ENCODE data around the gene MYEOV. TPM values are rescaled to one million over a fixed set of nuclear protein-coding genes. Genes with fewer than 3 reads are reported as not detected.

MYEOV gene
- polyA plus RNA-seq (ENCODE audit: insufficient read length), result 0.90 TPM

DNA sequence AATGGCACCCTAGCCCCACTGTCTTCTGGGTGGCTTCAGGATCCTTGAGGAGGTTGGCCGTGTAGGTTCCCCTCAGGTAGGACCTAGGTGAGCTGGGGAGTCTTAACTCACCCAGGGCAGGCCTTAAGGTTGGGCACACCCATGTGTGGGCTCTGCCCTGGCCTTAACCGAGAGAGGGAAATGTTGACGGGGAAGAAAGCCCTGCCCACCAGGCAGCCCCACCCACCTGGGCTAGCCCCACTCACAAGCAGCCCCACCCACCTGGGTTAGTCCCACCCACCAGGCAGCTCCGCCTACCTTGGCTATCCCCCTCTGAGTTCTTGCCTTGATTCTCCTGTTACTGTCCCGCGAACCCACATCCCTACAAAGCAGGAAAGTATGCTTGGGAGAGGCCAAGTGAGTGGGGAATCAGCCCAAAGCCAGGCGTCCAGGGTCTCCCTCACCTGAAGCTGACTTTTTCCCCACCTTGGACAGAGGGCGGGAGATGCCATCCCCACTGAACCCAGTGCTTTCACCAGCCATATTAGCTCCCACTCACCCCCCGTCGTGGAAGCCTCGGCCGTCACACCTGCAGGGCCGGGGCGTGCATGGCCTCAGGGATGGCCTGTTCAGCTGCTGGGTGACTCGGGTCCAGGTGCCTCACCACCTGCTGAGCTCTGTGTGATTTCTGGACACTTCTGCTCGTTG, at the start of gene MYEOV:
TSS of gene MYEOV (plus strand) at position 337 of the 687 bp plus-strand sequence. CDS start 1,200 bp downstream, outside the sequence.
- no peak for DNase-seq (ENCODE audit: low read depth)

DNA sequence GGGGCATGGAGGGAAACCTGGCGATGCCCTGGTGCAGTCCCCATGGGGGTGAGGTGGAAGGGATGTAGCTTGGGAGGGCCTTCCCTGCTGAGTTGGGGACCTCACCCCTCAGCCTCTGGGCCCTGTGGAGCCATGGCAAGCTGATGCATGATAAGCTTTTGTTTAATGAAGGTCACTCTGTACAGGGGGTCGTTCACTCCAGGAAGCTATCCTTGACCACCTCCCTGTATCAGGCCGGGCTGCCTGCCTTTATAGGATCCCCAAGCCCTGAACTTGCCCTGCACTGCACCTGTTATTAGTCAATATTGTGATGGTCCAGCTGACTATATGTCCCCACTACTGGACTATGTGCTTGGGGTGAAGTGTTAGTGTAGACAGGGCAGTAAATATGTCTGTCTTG, 49.7 kb upstream of the MYEOV start:
- DNase-seq (ENCODE audit: low read depth), result no peak

DNA sequence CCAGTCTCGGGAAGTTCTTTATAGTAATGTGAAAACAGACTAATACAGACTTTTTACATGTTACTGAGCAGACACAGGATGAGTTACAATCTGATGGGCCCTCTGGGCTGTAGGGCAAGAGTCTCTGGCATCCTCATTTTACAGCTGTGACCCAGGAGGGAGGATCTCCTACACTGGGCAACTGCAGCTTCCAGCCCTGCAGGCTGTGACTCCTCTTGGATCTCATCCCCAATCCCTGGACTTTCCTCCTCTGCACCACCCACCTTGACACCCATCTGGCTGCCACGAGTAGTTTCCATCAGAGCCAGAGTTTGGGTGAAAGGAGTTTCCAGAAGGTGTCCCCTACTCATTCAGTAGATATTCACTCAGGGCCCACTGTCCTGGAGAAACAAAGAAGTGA, 48.9 kb upstream of the MYEOV start:
- DNase-seq (ENCODE audit: low read depth), result no peak

DNA sequence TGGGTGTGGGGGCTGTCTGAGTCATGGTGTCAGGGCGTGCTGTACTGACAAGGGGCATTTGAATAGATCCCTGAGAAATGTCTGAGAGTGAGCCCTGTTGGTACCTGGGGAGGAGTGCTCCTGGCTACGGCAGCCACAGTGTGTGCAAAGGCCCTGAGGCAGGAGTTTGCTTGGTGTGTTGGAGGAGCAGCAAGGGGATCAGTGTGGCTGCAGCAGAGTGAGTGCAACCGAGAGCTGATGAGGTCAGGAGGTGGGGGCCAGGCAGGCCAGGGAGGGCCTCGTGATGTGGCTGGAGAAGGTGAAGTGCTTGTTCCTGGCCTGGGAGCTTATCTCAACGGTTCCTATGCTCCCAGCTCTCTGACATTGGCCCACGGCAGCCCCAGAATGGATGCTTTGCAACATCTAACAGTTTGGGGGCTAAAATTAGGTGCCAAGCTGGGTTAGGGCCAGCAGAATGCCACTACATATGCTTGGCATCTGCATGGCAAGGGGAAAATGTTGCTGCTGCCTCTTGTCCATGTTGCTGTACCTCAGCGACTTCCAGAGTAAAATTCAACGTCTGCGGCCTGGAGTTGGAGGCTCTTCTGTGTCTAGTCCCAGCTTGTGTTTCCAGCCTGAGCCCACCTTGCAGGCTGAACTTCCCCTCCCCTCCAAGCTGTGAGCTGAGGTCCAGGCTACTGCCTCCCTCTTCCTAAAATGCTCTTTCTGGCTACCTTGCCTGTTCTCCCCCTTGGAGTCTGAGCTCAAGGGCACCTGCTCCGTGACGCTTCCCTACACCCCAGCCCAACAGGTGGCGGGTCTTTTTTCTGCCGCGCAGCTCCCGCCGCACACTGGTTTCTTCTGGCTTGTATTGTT, 48.2 kb upstream of the MYEOV start:
- DNase-seq (ENCODE audit: low read depth), result no peak

DNA sequence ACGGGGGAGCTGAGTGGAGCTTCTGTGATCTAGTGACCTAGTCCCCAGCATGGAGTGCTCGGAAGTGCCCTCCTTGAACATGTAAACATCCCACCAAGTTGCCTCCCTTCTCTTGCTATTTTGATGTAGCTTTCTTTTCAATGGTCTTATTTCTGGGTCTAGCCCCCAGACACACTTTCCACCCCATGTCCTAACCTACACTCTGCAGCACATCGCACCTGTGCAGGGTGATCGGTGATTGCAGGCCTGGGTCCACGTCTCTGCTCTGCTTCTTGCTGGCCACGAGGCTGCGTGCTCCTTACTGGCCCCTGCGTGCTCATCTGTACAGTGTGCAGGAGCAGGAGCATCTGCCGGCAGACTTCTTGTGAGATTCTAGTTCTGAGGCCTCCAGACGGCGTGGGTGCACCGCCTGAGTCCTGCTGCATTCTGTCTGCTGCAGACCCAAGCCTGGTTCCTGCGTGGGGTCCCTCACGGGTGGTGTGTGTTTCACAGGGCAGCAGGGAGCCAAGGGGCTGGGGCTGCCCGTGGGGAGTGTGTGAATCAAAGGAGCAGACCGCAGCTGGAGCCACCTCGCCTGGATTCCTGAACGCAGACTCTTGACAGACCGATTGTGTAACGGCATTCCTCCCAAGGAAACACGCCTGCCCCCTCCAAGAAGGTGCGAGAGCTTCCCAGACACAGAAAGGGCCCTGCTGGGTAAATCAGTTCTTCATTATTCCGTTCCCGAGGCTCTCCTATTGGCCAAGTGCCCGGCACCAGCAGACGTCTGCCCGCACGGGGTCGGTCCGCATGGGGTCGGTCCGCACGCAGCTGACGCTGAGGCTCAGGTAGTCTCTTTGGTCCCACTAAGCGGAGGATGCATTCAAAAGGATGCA, 44.4 kb upstream of the MYEOV start:
- no peak for DNase-seq (ENCODE audit: low read depth)

DNA sequence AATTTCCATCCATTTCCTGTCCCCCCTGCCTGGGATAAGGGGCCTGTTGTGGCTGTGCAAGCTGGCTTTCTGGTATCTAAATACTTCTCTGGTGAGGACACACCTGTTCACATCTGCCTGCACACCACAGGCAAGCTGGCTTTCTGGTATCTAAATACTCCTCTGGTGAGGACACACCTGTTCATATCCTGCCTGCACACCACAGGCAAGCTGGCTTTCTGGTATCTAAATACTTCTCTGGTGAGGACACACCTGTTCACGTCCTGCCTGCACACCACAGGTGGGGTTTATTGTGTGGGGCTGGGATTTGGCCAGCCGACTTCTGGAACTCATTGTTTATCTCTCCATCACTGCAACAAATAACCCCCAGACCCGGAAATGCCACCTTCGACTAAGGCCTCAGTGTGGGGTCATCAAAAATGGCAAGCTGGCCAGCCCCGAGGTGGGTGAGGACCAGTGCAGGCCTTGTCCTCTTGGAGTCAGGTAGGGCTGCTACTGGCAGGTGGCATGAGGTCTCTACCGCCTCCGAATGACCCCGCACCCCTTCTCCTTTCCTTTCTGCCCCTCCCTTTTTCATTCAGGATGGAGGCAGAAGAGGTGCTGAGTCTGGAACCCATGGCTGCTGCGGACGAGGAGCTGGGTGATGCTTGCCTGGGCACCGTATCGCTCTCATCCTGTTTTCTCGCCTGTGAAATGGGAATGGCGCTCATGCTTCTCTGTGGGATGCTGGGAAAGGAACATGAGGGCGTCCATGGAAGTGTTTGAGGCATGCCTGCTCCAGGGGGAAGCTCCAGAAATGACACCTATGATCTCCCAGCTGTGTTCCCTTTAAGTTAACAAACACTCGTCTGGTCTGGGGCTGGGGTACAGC, 43.5 kb upstream of the MYEOV start:
- no peak for DNase-seq (ENCODE audit: low read depth)

DNA sequence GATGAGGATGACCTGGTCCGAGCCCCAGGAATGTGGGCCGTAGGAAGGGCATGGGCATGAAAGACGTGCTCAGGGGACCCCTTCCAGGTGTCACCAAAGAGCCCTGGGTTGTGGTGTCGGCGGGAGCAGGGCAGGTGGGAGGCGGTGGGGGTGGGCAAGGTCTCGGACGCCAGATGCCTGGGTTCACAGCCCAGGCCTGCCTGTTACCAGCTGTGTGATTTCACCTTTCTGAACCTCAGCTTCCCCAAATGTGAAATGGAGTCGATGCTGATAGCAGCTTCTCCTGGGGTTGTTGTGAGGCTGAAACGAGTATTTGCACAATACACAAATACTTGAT, 42.9 kb upstream of the MYEOV start:
- no peak for DNase-seq (ENCODE audit: low read depth)

DNA sequence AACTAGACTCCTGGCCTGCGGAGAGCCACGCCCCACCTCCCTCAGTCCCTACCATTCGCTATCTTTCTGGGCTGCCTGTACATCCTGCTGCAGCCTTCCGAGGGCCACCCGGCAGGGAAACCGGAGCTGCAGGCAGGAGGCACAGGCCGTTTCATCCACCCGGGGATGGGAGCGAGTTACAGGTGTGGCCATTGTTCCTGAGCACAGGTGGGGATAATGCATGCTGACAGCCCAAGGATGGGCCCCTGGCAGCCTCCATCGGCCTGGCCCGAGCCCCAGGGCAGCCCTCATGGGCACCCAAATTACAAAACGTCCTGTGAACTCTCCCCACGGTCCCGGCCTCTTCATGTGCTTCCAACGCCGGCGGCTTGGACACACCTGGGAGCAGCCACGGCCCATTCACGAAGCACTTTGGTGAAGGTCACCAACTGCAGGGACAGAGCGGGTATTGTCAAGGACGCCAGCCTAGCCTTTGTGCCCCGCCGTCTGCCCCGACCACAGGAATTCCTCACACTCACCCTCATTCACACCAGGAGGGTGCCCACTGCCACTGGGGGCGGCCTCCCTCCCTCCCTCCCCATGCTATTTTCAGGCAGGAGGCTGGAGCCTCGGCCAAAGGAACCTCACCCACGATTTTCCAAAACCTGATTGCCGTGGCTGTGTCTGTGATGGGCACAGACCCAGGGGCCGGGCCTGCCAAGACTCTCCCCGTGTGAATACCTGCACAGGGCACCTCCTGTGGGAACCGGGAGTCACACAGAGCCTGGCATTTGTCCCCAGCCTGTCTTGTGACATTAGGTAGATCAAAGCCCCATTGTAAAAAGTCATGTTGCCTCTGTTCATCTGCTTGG, 42.1 kb upstream of the MYEOV start:
- no peak for DNase-seq (ENCODE audit: low read depth)

DNA sequence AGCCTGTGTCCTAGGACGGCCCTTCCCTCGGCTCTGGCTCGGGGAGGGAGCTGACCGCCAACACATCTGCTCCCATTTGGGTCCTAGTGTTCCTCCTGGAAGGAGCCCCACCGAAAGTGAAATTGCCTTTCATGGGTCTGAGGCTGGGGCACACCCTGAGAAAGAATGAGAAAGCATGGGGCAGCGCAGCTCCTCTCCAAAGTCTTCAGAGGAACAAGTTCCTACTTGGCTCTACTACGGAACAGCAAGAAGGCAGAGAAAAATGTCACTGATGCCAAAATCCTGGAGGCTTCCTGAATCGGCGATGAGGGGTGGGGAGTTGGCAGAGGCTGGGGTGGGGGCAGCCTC, 41.5 kb upstream of the MYEOV start:
- no peak for DNase-seq (ENCODE audit: low read depth)

DNA sequence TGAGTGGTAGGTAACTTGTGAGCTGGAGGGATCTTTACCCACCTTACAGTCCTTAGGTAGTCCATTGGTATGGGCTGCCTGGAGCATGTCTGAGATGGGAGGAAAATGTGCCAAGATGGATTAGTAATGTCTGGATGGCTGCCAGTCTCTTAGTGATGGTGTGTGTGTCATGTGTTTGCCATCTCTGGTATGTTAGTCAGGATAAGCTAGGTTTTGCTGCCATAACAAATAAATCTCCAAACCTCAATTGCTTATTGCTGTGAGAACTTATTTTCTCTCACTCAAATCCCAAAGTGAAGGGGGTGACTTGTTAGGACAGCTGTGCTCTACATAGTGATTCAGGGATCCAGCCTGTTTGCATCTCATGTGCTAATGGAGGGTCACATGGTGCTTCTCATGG, 40.9 kb upstream of the MYEOV start:
- no peak for DNase-seq (ENCODE audit: low read depth)

DNA sequence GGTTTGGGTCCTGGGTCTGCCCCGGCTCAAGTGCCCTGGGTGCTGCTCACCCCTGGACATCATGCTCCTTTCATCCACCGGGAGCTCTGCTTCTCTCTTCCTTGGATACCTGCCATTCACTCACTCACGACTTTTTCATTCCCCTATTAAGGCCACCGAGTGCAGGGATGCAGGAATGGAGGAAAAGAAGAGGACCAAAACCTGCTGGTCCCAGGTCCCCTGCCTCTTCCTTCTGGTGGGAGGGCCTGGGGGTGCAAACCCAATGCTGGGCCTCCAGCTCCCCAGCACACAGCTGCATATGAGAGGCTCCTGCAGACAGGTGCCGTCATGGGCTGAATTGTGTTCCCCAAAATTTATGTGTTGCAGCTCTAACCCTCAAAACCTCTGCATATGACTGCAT, 36.8 kb upstream of the MYEOV start:
- no peak for DNase-seq (ENCODE audit: low read depth)

DNA sequence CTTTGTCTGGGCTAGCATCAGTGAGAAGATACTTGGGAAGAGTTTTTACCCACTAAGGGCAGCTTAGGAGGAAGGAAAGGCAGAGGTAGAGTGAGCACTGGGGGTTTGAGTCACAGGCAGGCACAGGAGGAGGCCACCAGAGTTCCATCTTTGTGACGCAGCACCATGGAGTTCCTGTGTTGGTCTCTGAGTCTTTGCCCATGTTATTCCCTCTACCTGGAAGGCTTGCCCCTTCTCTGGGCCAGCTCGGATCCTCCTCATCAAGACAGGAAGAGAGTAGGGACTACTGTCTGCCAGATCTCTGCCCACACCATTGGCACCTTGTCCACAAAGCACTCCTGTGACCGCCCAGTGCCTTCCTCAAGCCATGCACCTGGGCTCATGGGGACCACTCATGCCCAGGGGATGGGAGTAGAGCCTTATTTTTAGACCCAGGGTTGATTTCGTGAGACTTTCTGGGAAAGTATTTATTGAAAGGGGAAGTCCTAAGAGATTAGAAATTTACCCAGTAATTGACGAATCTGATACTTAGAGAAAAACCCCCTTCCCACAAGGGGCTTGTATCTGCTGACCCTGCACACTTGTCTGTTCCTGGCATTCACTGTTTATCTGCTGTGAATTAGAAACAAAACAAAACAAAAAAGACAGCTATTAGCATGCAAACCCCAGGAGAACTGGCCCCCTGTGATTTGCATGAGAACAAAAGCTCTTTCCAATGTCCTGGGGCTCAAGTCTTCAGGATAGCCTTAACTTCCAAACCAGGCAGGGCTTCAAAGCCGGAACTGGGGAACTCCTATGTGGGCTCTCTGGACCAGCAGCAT, 35.9 kb upstream of the MYEOV start:
- no peak for DNase-seq (ENCODE audit: low read depth)

DNA sequence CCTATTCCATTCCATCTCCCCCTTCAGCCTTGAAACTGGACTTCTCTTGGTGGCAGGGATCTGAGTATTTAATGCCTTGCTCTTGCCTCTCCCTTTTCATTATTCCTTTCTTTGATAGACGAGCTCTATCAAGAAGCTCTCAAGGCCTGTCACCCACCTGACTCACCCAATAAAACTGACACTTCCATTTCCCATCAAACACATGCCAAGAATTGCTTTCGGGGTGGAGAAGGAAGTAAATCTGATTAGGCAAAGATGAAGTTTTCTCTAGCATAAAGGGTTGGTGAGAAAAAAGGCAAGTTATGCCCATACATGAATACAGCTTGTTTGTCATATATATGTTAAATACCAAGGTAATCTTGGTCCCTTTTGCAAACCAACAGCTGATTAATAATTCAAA, 34.9 kb upstream of the MYEOV start:
- no peak for DNase-seq (ENCODE audit: low read depth)

DNA sequence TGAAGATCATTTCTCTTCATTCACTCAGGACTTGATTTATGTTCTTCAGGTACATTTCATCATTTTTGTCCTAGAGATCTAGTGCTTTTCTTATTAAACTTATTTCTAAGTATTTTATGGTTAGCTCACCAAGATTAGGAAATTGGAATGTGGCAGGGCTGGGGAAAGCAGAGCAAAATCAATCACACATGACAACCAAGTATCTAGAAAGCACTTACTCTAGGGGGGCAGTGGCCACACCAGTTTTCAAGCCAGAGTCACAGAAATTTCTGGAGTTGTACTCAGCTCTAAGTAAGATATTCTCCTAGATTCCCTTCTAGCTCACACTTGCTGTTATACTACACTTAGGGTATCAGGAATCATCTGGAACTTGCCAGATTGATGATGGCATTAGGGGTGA, 33.3 kb upstream of the MYEOV start:
- no peak for DNase-seq (ENCODE audit: low read depth)

DNA sequence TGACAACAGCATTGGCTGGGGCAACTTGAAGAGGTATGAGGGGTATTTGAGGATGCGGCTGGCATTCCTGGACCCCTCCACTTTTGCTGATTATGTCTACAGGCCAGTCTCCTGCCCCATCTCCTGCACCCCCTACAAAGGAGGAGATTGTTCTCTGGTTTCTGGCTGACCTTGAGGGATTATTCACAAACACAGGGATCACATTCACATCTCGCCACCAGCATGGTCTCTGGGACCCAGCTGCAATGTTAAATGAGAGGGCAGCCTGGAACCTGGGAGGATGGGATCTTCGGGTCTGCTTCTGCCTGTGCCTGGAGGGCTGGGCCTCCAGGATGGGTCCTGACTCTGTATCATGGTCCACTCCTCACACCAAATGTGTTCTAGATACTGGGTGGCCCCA, 32.8 kb upstream of the MYEOV start:
- no peak for DNase-seq (ENCODE audit: low read depth)

DNA sequence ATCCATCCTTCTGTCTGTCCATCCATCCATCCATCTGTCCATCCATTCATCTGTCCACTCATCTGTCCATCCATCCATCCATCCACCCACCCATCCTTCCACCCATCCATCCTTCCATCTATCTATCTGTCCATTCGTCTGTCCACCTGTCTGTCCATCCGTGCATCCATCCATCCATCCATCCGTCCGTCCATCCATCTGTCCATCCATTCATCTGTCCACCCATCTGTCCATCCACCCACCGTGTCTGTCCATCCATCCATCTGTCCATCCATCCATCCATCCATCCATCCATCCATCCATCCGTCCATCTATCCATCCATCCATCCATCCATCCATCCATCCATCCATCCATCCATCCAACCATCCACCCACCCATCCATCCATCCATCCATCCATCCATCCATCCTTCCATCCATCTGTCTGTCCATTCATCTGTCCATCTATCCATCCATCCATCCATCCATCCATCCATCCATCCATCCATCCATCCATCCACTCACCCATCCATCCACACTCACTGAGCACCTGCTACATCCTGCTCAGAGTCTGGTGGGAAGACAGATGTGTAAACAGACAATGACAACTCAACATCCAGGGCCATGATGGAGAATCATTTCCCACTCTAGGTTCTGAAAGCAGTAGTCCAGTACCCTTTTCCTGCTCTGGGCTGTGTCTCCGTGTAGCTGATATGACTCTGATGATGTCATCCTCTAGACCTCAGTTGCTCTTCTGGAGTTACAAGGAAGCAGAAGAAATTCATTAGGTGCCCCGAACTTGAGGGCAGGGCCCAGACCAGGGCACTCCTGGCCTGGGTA, 30.8 kb upstream of the MYEOV start:
- no peak for DNase-seq (ENCODE audit: low read depth)

DNA sequence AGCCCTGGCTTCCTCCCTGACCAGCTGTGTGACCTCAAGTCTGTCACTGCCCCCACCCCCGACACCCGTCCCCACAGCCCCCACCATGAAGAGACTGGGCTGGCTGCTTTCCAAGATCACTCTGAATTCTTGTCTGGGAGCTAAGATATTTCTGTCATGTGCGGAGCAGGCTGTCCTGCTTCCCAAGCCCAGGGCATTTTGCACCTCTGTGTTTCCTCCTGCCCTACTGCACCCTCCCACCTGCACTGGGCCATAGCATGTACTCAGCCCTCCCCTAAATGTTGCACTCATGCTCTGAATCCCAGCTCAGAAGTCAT, 30.3 kb upstream of the MYEOV start:
- DNase-seq (ENCODE audit: low read depth), result no peak

DNA sequence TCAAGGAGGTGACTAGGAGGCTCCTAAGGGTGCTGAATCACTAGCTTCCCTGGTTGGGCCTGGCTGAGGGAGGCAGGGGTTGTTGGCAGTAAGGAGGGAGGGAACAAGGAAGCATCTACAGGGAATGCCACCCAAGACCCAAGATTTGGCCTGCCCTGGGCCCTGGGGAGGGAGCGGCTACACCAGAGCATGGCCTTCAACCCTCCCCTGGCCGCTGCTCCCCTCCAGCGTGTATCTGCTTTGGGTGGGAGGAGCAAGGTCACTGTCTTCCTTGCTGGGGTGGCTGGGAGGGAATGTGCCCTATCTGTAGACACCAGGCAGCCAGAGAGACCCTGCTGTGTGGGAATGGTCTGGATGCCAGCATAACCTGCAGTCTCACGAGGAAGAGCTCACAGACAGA, 29.5 kb upstream of the MYEOV start:
- DNase-seq (ENCODE audit: low read depth), result no peak

DNA sequence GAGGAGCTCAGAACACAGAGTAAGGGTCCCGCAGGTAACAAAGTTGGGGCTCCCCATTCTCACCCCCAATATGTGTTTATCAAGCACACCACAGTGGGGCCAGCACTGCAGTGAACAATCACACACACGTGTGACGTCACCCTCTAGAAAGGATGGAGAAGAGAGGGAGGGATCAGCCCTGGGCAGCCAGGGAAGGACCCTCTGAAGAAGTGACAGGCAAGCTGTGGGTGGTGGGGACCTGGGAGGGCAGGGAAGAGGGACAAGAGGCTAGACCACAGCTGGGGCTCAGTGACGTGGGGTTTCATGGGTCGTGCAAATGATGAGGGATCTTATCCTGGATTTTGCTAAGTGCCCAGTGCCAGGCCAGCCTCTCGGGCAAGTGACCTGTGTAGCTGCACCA, 28.7 kb upstream of the MYEOV start:
- no peak for DNase-seq (ENCODE audit: low read depth)

Data from forelimb muscle (tissue), 1 donor.